A673 (cell line): ENCODE measurements around the gene IGSF1. TPM values are rescaled to one million over a fixed set of nuclear protein-coding genes. Genes with fewer than 3 reads are reported as not detected.
A peak's percentile ranks its signal among the peaks of the same experiment; 100 is the strongest.

Source experiments
- BruUV-seq: library from RNA; stranded (reverse); fragments of 400-500 nt; replicated peaks from 2 replicates; lab custom pipeline; 2021; lab: Mats Ljungman, UMichigan
- CTCF ChIA-PET: fragments of 300-600 bp; sonication (Branson Sonifier 250); formaldehyde crosslinking; loops from one replicate; lab custom pipeline; 2022; ENCODE audit warnings: antibody characterized with exemption; lab: Charles Lee
- POLR2A ChIA-PET: fragments of 300-600 bp; sonication (Branson Sonifier 250); formaldehyde crosslinking; loops from one replicate; lab custom pipeline; 2022; ENCODE audit warnings: antibody characterized with exemption; ENCODE audit not compliant: low non-redundant PET; lab: Charles Lee
- DNase-seq: peaks from one replicate; pipeline ENCODE4 v3.0.0-alpha.2; 2015; ENCODE audit warnings: low spot score
- H3K27ac ChIP-seq: fragments of 200-600 bp; sonication (generic); 2 replicates; pipeline ENCODE4 v1.5.1; 2016; ENCODE audit warnings: mixed run types, low read depth, mild to moderate bottlenecking, mixed read lengths, antibody characterized with exemption, low read length; ENCODE audit not compliant: poor library complexity, severe bottlenecking
- H3K27me3 ChIP-seq: fragments of 200-600 bp; sonication (generic); replicated peaks from 2 replicates; pipeline ENCODE4 v1.6.1; 2017; ENCODE audit warnings: mixed run types, low read depth, mild to moderate bottlenecking, mixed read lengths, antibody characterized with exemption, low read length; ENCODE audit not compliant: insufficient read depth, poor library complexity
- H3K36me3 ChIP-seq: fragments of 200-600 bp; sonication (generic); 2 replicates; pipeline ENCODE4 v1.6.1; 2016; ENCODE audit warnings: mixed run types, mild to moderate bottlenecking, mixed read lengths, antibody characterized with exemption, low read length; ENCODE audit not compliant: insufficient read depth, poor library complexity, severe bottlenecking
- H3K4me1 ChIP-seq: fragments of 200-600 bp; sonication (generic); 2 replicates; pipeline ENCODE4 v1.6.1; 2017; ENCODE audit warnings: mixed run types, mild to moderate bottlenecking, mixed read lengths, antibody characterized with exemption, low read length; ENCODE audit not compliant: insufficient read depth, poor library complexity, severe bottlenecking
- H3K4me3 ChIP-seq: fragments of 200-600 bp; sonication (generic); 2 replicates; pipeline ENCODE4 v1.5.1; 2016; ENCODE audit warnings: low read depth, mixed run types, mild to moderate bottlenecking, mixed read lengths, low read length; ENCODE audit not compliant: poor library complexity, severe bottlenecking
- H3K9me3 ChIP-seq: fragments of 200-600 bp; sonication (generic); 2 replicates; pipeline ENCODE4 v1.6.1; 2016; ENCODE audit warnings: mixed run types, low read depth, mild to moderate bottlenecking, mixed read lengths, antibody characterized with exemption, low read length; ENCODE audit not compliant: poor library complexity, severe bottlenecking
- CTCF ChIP-seq: fragments of 300-800, 200-600 bp; sonication (generic); conservative IDR thresholded peaks from 2 replicates; pipeline ENCODE4 v1.5.1; 2017; ENCODE audit warnings: low read depth, mild to moderate bottlenecking, antibody characterized with exemption, low read length, moderate library complexity, mixed read lengths
- EZH2 ChIP-seq: fragments of 200-600 bp; sonication (generic); IDR thresholded peaks from 2 replicates; pipeline ENCODE4 v1.6.1; 2017; ENCODE audit warnings: borderline replicate concordance, low read depth, mild to moderate bottlenecking, mixed read lengths, antibody characterized with exemption, low read length; ENCODE audit not compliant: poor library complexity, severe bottlenecking
- intact Hi-C: fragments of 100-400 bp; cut with micrococcal nuclease; formaldehyde crosslinking; loops from one replicate; pipeline ENCODE4 v1.10.0; 2022; ENCODE audit not compliant: unreplicated experiment
- total RNA-seq: library from RNA; stranded (reverse); gene quantifications from 2 replicates; pipeline ENCODE4 v1.2.3, GENCODE V29; 2021

The IGSF1 gene
- total RNA-seq, 1 experiment from 2014 or later = not detected

GRCh38 chrX:131305926-131306325, 16.8 kb upstream of the IGSF1 start:
- Histone ChIP-seq H3K4me3 (no peak overlapping the region), H3K36me3 (no peaks in the 10 kb centered on the region), H3K27ac (no peak overlapping the region), H3K4me1 (no peaks in the 10 kb centered on the region), H3K9me3 (no peaks in the 10 kb centered on the region), H3K27me3 (peaks cover 57% of the 10 kb centered on the region)
- intact Hi-C loops = no loop called here
- BruUV-seq = no TSS peak
- CTCF ChIA-PET = no interaction called here
- TF ChIP-seq CTCF = no peak
- TF ChIP-seq EZH2 = no peak
- no peak for DNase-seq
- POLR2A ChIA-PET = no interaction called here

GRCh38 chrX:131302701-131303100, 13.6 kb upstream of the IGSF1 start:
- intact Hi-C loops = no loop called here
- DNase-seq = no peak
- H3K27me3 ChIP-seq = peaks cover 71% of the 10 kb centered on the region
- H3K4me3 ChIP-seq = no peak overlapping the region
- no peaks in the 10 kb centered on the region for H3K9me3 ChIP-seq
- ChIA-PET CTCF (no interaction called here), POLR2A (no interaction called here)
- no peaks in the 10 kb centered on the region for H3K36me3 ChIP-seq
- BruUV-seq = no TSS peak
- no peak for TF ChIP-seq EZH2
- no peak overlapping the region for H3K27ac ChIP-seq
- no peaks in the 10 kb centered on the region for H3K4me1 ChIP-seq

GRCh38 chrX:131301155-131301554, 12.0 kb upstream of the IGSF1 start:
- Histone ChIP-seq H3K27ac (no peak overlapping the region), H3K4me3 (no peak overlapping the region), H3K27me3 (peaks cover 79% of the 10 kb centered on the region), H3K9me3 (no peaks in the 10 kb centered on the region), H3K4me1 (no peaks in the 10 kb centered on the region), H3K36me3 (no peaks in the 10 kb centered on the region)
- intact Hi-C loops = no loop called here
- TF ChIP-seq EZH2 (no peak), CTCF (no peak)
- DNase-seq = peak; percentile 1
- no TSS peak for BruUV-seq
- CTCF ChIA-PET = no interaction called here
- POLR2A ChIA-PET = no interaction called here

GRCh38 chrX:131298846-131299245, 9.7 kb upstream of the IGSF1 start:
- DNase-seq = no peak
- no peaks in the 10 kb centered on the region for H3K9me3 ChIP-seq
- H3K27ac ChIP-seq = no peak overlapping the region
- no peaks in the 10 kb centered on the region for H3K4me1 ChIP-seq
- CTCF ChIA-PET = no interaction called here
- no peak overlapping the region for H3K4me3 ChIP-seq
- POLR2A ChIA-PET = no interaction called here
- H3K36me3 ChIP-seq = no peaks in the 10 kb centered on the region
- intact Hi-C loops = no loop called here
- TF ChIP-seq EZH2 = no peak
- no peak for TF ChIP-seq CTCF
- H3K27me3 ChIP-seq = peaks cover 88% of the 10 kb centered on the region
- no TSS peak for BruUV-seq
